ENCODE results near the gene PLD4.

GRCh38 chr14:104933746-104934733, 9.4 kb downstream of the PLD4 start:
- TF ChIP-seq POLR2A (IDR thresholded peaks at IDR 0.05): no peak
- no peak for TF ChIP-seq CTCF (IDR thresholded peaks at IDR 0.05)

All from lower leg skin (tissue), 3 donors.